NCI-H2107 treated with DMSO at 0.1 percent for 48 hours (cell line): ENCODE results near the gene ABLIM1.

Experiments used
- DNase-seq: peaks from one replicate; lab custom pipeline; 2025; ENCODE audit not compliant: unreplicated experiment; lab: John Stamatoyannopoulos, UW

The ABLIM1 gene

DNA sequence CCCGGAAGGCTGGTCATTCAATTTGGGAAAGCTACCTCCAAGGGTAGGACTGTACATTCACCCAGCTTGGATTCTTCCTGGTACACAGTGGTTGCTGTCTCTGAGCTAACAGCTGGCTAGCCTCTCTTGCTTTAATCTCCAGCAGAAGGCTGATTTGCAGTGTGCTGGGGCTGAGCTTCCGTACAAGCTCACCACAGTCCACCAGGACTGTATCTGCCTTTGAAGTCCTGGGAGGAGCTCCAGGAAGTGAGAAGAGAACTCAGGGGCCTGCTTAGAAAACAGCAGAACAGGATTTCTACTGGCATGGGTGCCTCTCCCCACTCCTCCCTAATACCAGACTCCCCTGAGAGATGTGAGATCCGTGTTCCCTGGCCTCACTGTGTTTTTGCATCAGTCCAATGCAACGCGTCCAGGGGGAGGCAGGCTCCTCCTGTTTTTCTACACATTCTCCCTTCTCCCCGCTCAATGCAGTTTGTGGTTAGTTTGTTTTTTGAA is 260.4 kb downstream of the ABLIM1 start:
- no peak for DNase-seq

- no peak for DNase-seq
Observed at GRCh38 chr10:114396464-114396863, 261.6 kb downstream of the ABLIM1 start.

GRCh38 chr10:114395366-114396022 is 262.6 kb downstream of the ABLIM1 start:
- DNase-seq, result no peak

GRCh38 chr10:114394531-114394930 is 263.5 kb downstream of the ABLIM1 start:
- DNase-seq, result peak; percentile 22

- no peak for DNase-seq
Observed at GRCh38 chr10:114393886-114394285, 264.2 kb downstream of the ABLIM1 start.

GRCh38 chr10:114393482-114393881 is 264.6 kb downstream of the ABLIM1 start:
- DNase-seq, result peak; percentile 18

GRCh38 chr10:114392112-114392835 is 265.8 kb downstream of the ABLIM1 start:
- no peak for DNase-seq

- no peak for DNase-seq
Observed at GRCh38 chr10:114391599-114391998, 266.5 kb downstream of the ABLIM1 start.

DNA sequence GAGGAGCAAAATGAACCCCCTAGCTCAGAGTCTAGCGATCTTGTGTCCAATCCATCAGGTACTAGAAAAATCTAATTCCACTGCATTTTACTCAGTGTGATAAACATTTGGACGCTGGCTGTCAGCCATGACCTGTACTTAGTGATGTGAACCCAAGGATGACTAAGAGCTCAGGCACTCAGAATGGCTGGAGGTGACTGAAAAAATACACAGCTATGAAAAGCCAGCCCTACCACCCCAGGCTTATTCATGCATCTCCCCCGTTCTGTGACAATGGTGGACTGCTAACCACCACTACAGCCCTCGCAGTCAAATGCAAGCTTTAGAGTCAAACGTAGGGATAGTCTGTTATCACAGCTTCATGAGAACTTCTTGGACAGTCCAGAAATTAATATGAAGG is 268.6 kb downstream of the ABLIM1 start:
- no peak for DNase-seq

- DNase-seq, result no peak
Observed at GRCh38 chr10:114388275-114388674, 269.8 kb downstream of the ABLIM1 start.

- DNase-seq, result no peak
Observed at GRCh38 chr10:114387784-114388183, 270.3 kb downstream of the ABLIM1 start.

DNA sequence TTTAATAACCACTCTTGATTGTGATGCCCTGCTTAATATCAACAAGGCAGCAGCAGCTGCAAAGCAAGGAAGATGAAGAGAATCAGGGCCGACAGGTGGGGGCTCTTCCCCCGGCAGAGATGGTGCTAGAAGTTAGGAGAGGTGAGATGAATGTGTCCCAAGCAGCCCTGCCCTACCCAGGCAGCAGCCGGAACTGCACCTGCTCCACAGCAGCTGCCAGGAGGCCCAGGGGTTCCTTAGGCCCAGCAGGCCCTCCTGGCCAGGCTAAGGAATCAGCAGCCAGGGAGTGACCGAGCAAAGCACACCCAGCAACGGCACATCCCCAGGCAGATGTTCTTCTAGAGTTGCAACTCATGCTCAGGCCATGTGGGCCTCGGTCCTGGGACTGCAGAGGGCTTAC is 271.6 kb downstream of the ABLIM1 start:
- DNase-seq, result no peak

GRCh38 chr10:114385557-114385956 is 272.5 kb downstream of the ABLIM1 start:
- DNase-seq, result no peak

DNA sequence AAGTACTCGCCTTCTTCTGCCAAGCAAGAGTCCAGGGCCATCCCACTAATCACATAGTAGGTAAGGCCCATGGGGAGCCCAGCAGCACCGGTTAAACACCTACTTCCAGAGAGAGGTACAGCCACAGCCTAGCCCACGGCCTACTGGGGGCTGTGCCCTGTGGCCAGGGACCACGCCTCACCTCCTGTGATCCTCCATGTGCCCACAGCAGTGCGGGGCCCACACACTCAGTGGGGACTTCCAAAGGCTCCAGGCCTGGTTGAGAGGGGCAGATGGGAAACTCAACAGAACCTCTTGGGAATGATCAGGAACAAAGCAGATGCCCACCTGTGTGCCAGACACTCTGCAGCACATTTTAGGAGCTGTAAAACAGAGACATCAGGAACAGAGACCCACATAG is 273.5 kb downstream of the ABLIM1 start:
- no peak for DNase-seq

GRCh38 chr10:114384181-114384580 is 273.9 kb downstream of the ABLIM1 start:
- no peak for DNase-seq
